DMS53 treated with DMSO at 0.1 percent for 48 hours (cell line): Measurements from ENCODE around the gene DCDC2C.

Experiments
- DNase-seq: peaks from one replicate; lab custom pipeline; 2025; ENCODE audit not compliant: unreplicated experiment; lab: John Stamatoyannopoulos, UW

Gene DCDC2C

GRCh38 chr2:3742743-3743508 lies 39.6 kb downstream of the DCDC2C start:
- DNase-seq: no peak

- DNase-seq: no peak
Observed at GRCh38 chr2:3743951-3744555, 40.7 kb downstream of the DCDC2C start.

GRCh38 chr2:3745920-3746319 lies 42.5 kb downstream of the DCDC2C start:
- DNase-seq: no peak

GRCh38 chr2:3747032-3747654 lies 43.8 kb downstream of the DCDC2C start:
- DNase-seq: no peak

GRCh38 chr2:3747826-3748225 lies 44.5 kb downstream of the DCDC2C start:
- no peak for DNase-seq

- DNase-seq: no peak
Observed at GRCh38 chr2:3749201-3749600, 45.8 kb downstream of the DCDC2C start.

- DNase-seq: no peak
Observed at GRCh38 chr2:3751251-3751650, 47.9 kb downstream of the DCDC2C start.

- no peak for DNase-seq
Observed at GRCh38 chr2:3751806-3752205, 48.4 kb downstream of the DCDC2C start.

- no peak for DNase-seq
Observed at GRCh38 chr2:3752376-3752775, 49.0 kb downstream of the DCDC2C start.

GRCh38 chr2:3753561-3753960 lies 50.2 kb downstream of the DCDC2C start:
- DNase-seq: no peak

- DNase-seq: no peak
Observed at GRCh38 chr2:3754280-3754679, 50.9 kb downstream of the DCDC2C start.

- no peak for DNase-seq
Observed at GRCh38 chr2:3754795-3755194, 51.4 kb downstream of the DCDC2C start.

GRCh38 chr2:3755277-3755676 lies 51.9 kb downstream of the DCDC2C start:
- DNase-seq: no peak

- no peak for DNase-seq
Observed at GRCh38 chr2:3756306-3756705, 52.9 kb downstream of the DCDC2C start.

- DNase-seq: no peak
Observed at GRCh38 chr2:3758906-3759305, 55.5 kb downstream of the DCDC2C start.

- no peak for DNase-seq
Observed at GRCh38 chr2:3759331-3759730, 56.0 kb downstream of the DCDC2C start.

- DNase-seq: no peak
Observed at GRCh38 chr2:3759761-3760160, 56.4 kb downstream of the DCDC2C start.

GRCh38 chr2:3761272-3761671 lies 57.9 kb downstream of the DCDC2C start:
- no peak for DNase-seq

- no peak for DNase-seq
Observed at GRCh38 chr2:3762771-3763447, 59.5 kb downstream of the DCDC2C start.

GRCh38 chr2:3766824-3767223 lies 63.4 kb downstream of the DCDC2C start:
- DNase-seq: no peak

- DNase-seq: no peak
Observed at GRCh38 chr2:3768960-3769765, 65.8 kb downstream of the DCDC2C start.
